ENCODE data around the gene ARHGAP8. TPM values are rescaled to one million over a fixed set of nuclear protein-coding genes. Genes with fewer than 3 reads are reported as not detected.
"Not testable (repeated sequence)": the region's sequence is repeated elsewhere in the genome, so short reads cannot be mapped to it uniquely, and the experiment has no call there.

The ARHGAP8 gene
- total RNA-seq, 2 experiments from 2014 or later, result 2.2 to 2.9 TPM

GRCh38 chr22:44737406-44738346 is 14.7 kb upstream of the ARHGAP8 start:
- DNase-seq (no peak), ATAC-seq (ENCODE audit: low read depth) (no peak)
- no peak overlapping the region for H3K4me3 Mint-ChIP-seq
- H3K36me3 Mint-ChIP-seq, result no peaks in the 10 kb centered on the region
- H3K27me3 Mint-ChIP-seq, result no peaks in the 10 kb centered on the region
- peaks cover 4% of the 10 kb centered on the region for H3K4me1 Mint-ChIP-seq
- peaks cover 2% of the 10 kb centered on the region for H3K9me3 Mint-ChIP-seq
- POLR2A ChIA-PET, result no interaction called here
- H3K27ac Mint-ChIP-seq, result no peak overlapping the region

- no peak overlapping the region for H3K27ac Mint-ChIP-seq
- H3K36me3 Mint-ChIP-seq, result no peaks in the 10 kb centered on the region
- POLR2A ChIA-PET, result no interaction called here
- DNase-seq (no peak), ATAC-seq (ENCODE audit: low read depth) (no peak)
- no peaks in the 10 kb centered on the region for H3K9me3 Mint-ChIP-seq
- H3K4me3 Mint-ChIP-seq, result no peak overlapping the region
- H3K27me3 Mint-ChIP-seq, result no peaks in the 10 kb centered on the region
- peaks cover 4% of the 10 kb centered on the region for H3K4me1 Mint-ChIP-seq
Measured at GRCh38 chr22:44738347-44738715, 14.0 kb upstream of the ARHGAP8 start.

DNA sequence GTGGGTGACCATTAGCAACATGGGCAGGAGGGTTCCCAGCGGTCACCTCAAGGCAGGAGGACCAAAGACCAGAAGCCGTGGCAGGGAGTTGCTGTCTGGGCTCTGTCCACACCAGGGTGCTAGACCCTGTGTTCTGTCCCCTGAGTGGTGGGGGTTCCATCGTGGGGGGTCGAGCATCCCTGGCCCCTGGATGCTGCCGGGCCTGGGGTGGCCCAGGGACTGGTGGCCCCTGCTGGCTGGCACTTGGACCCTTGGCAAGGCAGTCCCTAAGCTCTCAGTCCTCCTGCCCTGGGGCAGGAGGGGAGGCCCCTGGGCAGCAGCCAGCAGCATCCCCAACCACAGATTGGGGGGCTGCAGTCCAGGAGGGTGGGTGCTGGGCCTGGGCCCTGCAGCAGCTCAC is 13.4 kb upstream of the ARHGAP8 start:
- H3K4me3 Mint-ChIP-seq, result no peak overlapping the region
- ATAC-seq (ENCODE audit: low read depth), result no peak
- no peaks in the 10 kb centered on the region for H3K9me3 Mint-ChIP-seq
- H3K36me3 Mint-ChIP-seq, result no peaks in the 10 kb centered on the region
- POLR2A ChIA-PET, result no interaction called here
- peaks cover 4% of the 10 kb centered on the region for H3K4me1 Mint-ChIP-seq
- H3K27ac Mint-ChIP-seq, result no peak overlapping the region
- DNase-seq, result no peak
- no peaks in the 10 kb centered on the region for H3K27me3 Mint-ChIP-seq

GRCh38 chr22:44739666-44740065 is 12.7 kb upstream of the ARHGAP8 start:
- H3K4me3 Mint-ChIP-seq; DNase-seq; H3K4me1 Mint-ChIP-seq; H3K27ac Mint-ChIP-seq; POLR2A ChIA-PET; H3K27me3 Mint-ChIP-seq; ATAC-seq (ENCODE audit: low read depth); H3K9me3 Mint-ChIP-seq; H3K36me3 Mint-ChIP-seq: not testable (repeated sequence)

- POLR2A ChIA-PET, result no interaction called here
- ATAC-seq (ENCODE audit: low read depth) (no peak), DNase-seq (no peak)
- no peak overlapping the region for H3K4me3 Mint-ChIP-seq
- no peaks in the 10 kb centered on the region for H3K27me3 Mint-ChIP-seq
- no peaks in the 10 kb centered on the region for H3K9me3 Mint-ChIP-seq
- H3K4me1 Mint-ChIP-seq, result peaks cover 4% of the 10 kb centered on the region
- H3K36me3 Mint-ChIP-seq, result no peaks in the 10 kb centered on the region
- no peak overlapping the region for H3K27ac Mint-ChIP-seq
Measured at GRCh38 chr22:44740307-44740706, 12.1 kb upstream of the ARHGAP8 start.

GRCh38 chr22:44741929-44742328 is 10.4 kb upstream of the ARHGAP8 start:
- Mint-ChIP-seq H3K9me3 (no peaks in the 10 kb centered on the region), H3K36me3 (no peaks in the 10 kb centered on the region), H3K27ac (no peak overlapping the region), H3K4me3 (no peak overlapping the region), H3K27me3 (peaks cover 5% of the 10 kb centered on the region), H3K4me1 (no peaks in the 10 kb centered on the region)
- ATAC-seq (ENCODE audit: low read depth) (no peak), DNase-seq (no peak)
- POLR2A ChIA-PET, result no interaction called here

DNA sequence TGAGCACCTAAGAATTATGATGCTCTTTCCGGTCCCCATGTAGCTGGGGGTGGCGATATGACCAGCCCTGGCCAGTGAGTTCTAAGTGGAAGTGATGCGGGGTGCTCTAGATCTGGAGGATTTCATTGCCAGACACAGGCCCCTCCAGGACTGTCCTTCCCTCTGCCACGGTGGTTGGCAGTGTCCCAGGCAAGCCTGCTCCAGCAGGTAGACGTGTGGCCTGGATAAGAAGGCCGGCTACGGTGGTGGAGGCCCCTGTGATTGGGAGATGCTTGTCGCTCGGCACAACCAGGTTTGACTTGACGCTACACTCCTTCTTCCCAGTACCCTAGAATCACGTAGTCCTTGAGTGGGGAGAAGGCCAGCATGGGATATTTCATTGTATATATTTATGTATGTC is 9.1 kb upstream of the ARHGAP8 start:
- Mint-ChIP-seq H3K27ac (no peak overlapping the region), H3K9me3 (no peaks in the 10 kb centered on the region), H3K36me3 (no peaks in the 10 kb centered on the region), H3K4me1 (peaks cover 1% of the 10 kb centered on the region), H3K27me3 (peaks cover 8% of the 10 kb centered on the region), H3K4me3 (no peak overlapping the region)
- no peak for DNase-seq
- POLR2A ChIA-PET, result no interaction called here
- no peak for ATAC-seq (ENCODE audit: low read depth)

DNA sequence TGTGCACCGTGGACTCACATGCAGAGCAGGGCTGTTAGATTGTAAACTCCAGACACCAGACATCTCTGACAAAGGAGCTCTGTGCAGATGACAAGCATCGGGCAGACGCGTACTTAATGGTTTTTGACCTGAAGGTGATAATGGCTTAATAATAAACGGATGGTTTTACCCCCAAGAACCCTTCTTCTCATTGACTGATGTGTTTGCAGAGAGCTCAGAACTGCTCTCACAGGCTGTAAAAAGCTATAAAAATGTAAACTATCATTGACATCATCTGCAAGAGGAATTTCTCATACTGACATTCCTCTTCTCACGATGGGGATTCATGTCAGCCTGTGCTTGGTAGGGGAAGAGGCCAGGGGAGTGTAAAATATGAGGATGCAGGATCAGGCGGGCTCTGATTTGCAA is 8.6 kb upstream of the ARHGAP8 start:
- ATAC-seq (ENCODE audit: low read depth) (no peak), DNase-seq (no peak)
- no peaks in the 10 kb centered on the region for H3K9me3 Mint-ChIP-seq
- no peak overlapping the region for H3K27ac Mint-ChIP-seq
- peaks cover 1% of the 10 kb centered on the region for H3K4me1 Mint-ChIP-seq
- H3K27me3 Mint-ChIP-seq, result peaks cover 8% of the 10 kb centered on the region
- H3K36me3 Mint-ChIP-seq, result no peaks in the 10 kb centered on the region
- no peak overlapping the region for H3K4me3 Mint-ChIP-seq
- POLR2A ChIA-PET, result no interaction called here

GRCh38 chr22:44745853-44746789 is 6.3 kb upstream of the ARHGAP8 start:
- POLR2A ChIA-PET, result no interaction called here
- H3K27ac Mint-ChIP-seq, result no peak overlapping the region
- H3K9me3 Mint-ChIP-seq, result no peaks in the 10 kb centered on the region
- no peak for DNase-seq
- H3K4me1 Mint-ChIP-seq, result peaks cover 1% of the 10 kb centered on the region
- ATAC-seq (ENCODE audit: low read depth), result no peak
- peaks cover 21% of the 10 kb centered on the region for H3K27me3 Mint-ChIP-seq
- no peak overlapping the region for H3K4me3 Mint-ChIP-seq
- H3K36me3 Mint-ChIP-seq, result peaks cover 1% of the 10 kb centered on the region

DNA sequence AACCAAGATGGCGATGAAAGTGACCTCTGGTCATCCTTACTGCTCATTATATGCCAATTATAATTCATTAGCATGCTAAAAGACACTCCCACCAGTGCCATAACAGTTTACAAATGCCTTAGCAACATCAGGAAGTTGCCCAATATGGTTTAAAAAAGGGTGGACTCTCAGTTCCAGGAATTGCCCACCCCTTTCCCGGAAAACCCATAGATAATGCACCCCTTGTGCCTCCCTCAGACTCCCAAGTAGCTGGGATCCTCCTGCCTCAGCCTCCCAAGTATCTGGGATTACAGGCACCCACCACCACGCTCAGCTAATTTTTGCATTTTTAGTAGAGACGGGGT is 4.6 kb upstream of the ARHGAP8 start:
- H3K27ac Mint-ChIP-seq; H3K36me3 Mint-ChIP-seq; H3K9me3 Mint-ChIP-seq; H3K4me3 Mint-ChIP-seq; POLR2A ChIA-PET; DNase-seq; H3K4me1 Mint-ChIP-seq; ATAC-seq (ENCODE audit: low read depth): not testable (repeated sequence)
- H3K27me3 Mint-ChIP-seq, result peaks cover 31% of the 10 kb centered on the region

GRCh38 chr22:44748524-44748923 is 3.9 kb upstream of the ARHGAP8 start:
- no peak for ATAC-seq (ENCODE audit: low read depth)
- H3K4me1 Mint-ChIP-seq, result peaks cover 3% of the 10 kb centered on the region
- H3K27me3 Mint-ChIP-seq, result peaks cover 39% of the 10 kb centered on the region
- H3K36me3 Mint-ChIP-seq, result peaks cover 1% of the 10 kb centered on the region
- no peaks in the 10 kb centered on the region for H3K9me3 Mint-ChIP-seq
- DNase-seq, result no peak
- POLR2A ChIA-PET, result no interaction called here
- H3K27ac Mint-ChIP-seq, result no peak overlapping the region
- H3K4me3 Mint-ChIP-seq, result no peak overlapping the region

GRCh38 chr22:44750481-44750880 is 1.9 kb upstream of the ARHGAP8 start:
- Mint-ChIP-seq H3K4me3 (no peak overlapping the region), H3K36me3 (peaks cover 1% of the 10 kb centered on the region), H3K27ac (no peak overlapping the region), H3K9me3 (no peaks in the 10 kb centered on the region), H3K4me1 (peaks cover 3% of the 10 kb centered on the region), H3K27me3 (peaks cover 57% of the 10 kb centered on the region)
- POLR2A ChIA-PET, result no interaction called here
- DNase-seq, result no peak
- no peak for ATAC-seq (ENCODE audit: low read depth)

- peak overlapping the region; percentile 71 for H3K4me3 Mint-ChIP-seq
- POLR2A ChIA-PET, result interaction anchor here (0.8 kb wide), 1 partner anchor 52 kb away, joined by 4 read pairs; no protein-coding TSS in a partner anchor
- H3K27ac Mint-ChIP-seq, result no peak overlapping the region
- peaks cover 2% of the 10 kb centered on the region for H3K4me1 Mint-ChIP-seq
- peaks cover 1% of the 10 kb centered on the region for H3K36me3 Mint-ChIP-seq
- no peak for ATAC-seq (ENCODE audit: low read depth)
- no peaks in the 10 kb centered on the region for H3K9me3 Mint-ChIP-seq
- no peak for DNase-seq
- H3K27me3 Mint-ChIP-seq, result peaks cover 54% of the 10 kb centered on the region
Measured at GRCh38 chr22:44753189-44754042, 1.0 kb downstream of the ARHGAP8 start.
